RPMI7951 (cell line): ENCODE results near the gene SLC35B4. TPM values are rescaled to one million over a fixed set of nuclear protein-coding genes. Genes with fewer than 3 reads are reported as not detected.

Source experiments
- total RNA-seq: library from RNA; depleted of rRNA; stranded (reverse); fragments of >200 nt; shearing (Covaris generic); gene quantifications from 2 replicates; pipeline ENCODE4 v1.2.3, GENCODE V29; 2014; rRNA removed

The SLC35B4 gene
- total RNA-seq, 1 experiment from 2014 or later: 14.9 TPM

Other genes starting within 250 kb of the SLC35B4 start
- gene LRGUK, start 189.6 kb downstream of the SLC35B4 start, total RNA-seq: under 0.01 and 0.24 TPM in 2 replicates
- 353 and 358 TPM in 2 replicates for gene AKR1B1, start 142.2 kb upstream of the SLC35B4 start, total RNA-seq
- 4.0 TPM in 2 replicates for gene AKR1B10, start 210.6 kb upstream of the SLC35B4 start, total RNA-seq
- 1.4 and 2.6 TPM in 2 replicates for gene AKR1B15, start 232.2 kb upstream of the SLC35B4 start, total RNA-seq